Measurements from ENCODE around the gene HLX. TPM values are rescaled to one million over a fixed set of nuclear protein-coding genes. Genes with fewer than 3 reads are reported as not detected.

The HLX gene
- total and polyA plus RNA-seq, 8 donors = 0.43 to 38.5 (median 3.7) TPM

DNA sequence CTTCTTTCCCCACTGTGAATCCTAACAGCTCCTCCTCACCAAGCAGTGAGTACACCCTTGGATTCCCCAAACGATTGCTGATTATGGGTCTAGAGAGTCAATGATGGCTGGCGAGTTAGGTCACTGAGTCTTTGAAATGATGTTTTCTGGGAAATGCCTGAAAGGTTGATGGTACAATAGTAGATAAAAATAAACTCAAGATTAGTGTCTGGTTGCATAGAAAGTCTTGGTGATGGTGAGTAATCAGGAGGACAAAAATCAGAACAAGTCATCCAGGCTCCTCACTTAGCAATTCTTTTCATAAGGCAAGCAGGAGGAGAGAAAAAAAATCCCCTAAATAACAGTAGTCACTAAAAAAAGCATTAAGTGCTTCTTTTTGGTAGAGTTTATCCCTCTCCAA lies 22.6 kb downstream of the HLX start:
- no peak overlapping the region for H3K4me3 ChIP-seq
- H3K4me1 ChIP-seq = no peaks in the 10 kb centered on the region
- no peak overlapping the region for H3K27ac ChIP-seq
- no peak for DNase-seq
- no peak for TF ChIP-seq EP300 (IDR thresholded peaks at IDR 0.05)
- TF ChIP-seq, protein P1, sequence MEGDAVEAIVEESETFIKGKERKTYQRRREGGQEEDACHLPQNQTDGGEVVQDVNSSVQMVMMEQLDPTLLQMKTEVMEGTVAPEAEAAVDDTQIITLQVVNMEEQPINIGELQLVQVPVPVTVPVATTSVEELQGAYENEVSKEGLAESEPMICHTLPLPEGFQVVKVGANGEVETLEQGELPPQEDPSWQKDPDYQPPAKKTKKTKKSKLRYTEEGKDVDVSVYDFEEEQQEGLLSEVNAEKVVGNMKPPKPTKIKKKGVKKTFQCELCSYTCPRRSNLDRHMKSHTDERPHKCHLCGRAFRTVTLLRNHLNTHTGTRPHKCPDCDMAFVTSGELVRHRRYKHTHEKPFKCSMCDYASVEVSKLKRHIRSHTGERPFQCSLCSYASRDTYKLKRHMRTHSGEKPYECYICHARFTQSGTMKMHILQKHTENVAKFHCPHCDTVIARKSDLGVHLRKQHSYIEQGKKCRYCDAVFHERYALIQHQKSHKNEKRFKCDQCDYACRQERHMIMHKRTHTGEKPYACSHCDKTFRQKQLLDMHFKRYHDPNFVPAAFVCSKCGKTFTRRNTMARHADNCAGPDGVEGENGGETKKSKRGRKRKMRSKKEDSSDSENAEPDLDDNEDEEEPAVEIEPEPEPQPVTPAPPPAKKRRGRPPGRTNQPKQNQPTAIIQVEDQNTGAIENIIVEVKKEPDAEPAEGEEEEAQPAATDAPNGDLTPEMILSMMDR (IDR thresholded peaks at IDR 0.05) = no peak
- no peak for TF ChIP-seq POLR2AphosphoS5 (IDR thresholded peaks at IDR 0.05)
- TF ChIP-seq POLR2A (IDR thresholded peaks at IDR 0.05) = no peak
- H3K9me3 ChIP-seq = no peaks in the 10 kb centered on the region
- peaks cover 0 to 15% (median 0%) of the 10 kb centered on the region in 3 donors for H3K27me3 ChIP-seq
- 69 to 81% (median 77%) methylated on average over 2 of the region's 2 CpGs for WGBS, 5 donors
- intact Hi-C loops (cut with DNase I; ENCODE audit: low total_unique reads) = no loop called here
- no peaks in the 10 kb centered on the region for H3K36me3 ChIP-seq

DNA sequence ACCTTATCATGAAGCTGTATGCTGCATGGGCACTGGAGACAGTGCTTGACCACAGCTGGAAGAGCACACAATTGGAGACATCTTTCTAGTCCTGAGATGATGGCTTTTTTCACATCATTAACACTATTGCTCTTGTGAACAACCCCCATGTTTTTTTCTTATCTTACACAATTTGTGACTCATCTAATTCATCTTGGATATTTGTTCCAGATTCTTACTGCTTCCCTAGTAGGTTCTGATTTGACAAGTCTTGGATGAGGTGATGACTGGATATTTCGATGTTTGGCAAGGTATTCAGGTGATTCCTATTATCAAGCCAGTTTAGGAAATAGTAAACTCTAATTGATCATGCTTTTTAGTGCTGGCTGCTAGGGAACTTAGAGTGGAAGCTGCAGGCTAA lies 23.7 kb downstream of the HLX start:
- Histone ChIP-seq H3K27ac (no peak overlapping the region), H3K36me3 (no peaks in the 10 kb centered on the region), H3K27me3 (peaks cover 0 to 9% (median 0%) of the 10 kb centered on the region in 3 donors), H3K9me3 (no peaks in the 10 kb centered on the region), H3K4me1 (no peaks in the 10 kb centered on the region), H3K4me3 (no peak overlapping the region)
- no peak for TF ChIP-seq EP300 (IDR thresholded peaks at IDR 0.05)
- TF ChIP-seq, protein P1 (IDR thresholded peaks at IDR 0.05) = no peak
- no peak for TF ChIP-seq POLR2AphosphoS5 (IDR thresholded peaks at IDR 0.05)
- no peak for DNase-seq
- intact Hi-C loops (cut with DNase I; ENCODE audit: low total_unique reads) = no loop called here
- 83 to 91% (median 88%) methylated on average over 1 of the region's 1 CpG for WGBS, 5 donors

DNA sequence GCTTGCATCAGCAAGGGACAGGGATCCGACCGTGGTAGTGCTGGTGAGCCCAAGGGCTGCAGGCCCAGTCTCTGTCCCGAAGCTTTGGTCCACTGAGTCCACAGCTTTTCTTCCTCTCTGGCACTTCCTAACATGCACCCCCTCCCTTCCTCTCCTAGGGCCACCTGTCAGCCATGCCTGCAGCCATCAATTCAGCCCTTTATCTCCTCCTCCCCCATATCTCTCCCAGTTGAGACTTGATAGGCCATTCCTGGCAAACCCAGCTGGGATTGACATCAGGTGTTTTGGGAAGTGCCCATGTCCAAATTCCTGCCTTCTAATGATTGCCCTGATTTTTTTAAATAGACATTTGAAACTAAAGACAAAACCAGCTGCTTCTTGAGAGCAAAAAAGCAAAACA lies 25.6 kb downstream of the HLX start:
- no peak overlapping the region for H3K4me3 ChIP-seq
- intact Hi-C loops (cut with DNase I; ENCODE audit: low total_unique reads) = no loop called here
- no peaks in the 10 kb centered on the region for H3K4me1 ChIP-seq
- H3K27ac ChIP-seq = no peak overlapping the region
- TF ChIP-seq EP300 (IDR thresholded peaks at IDR 0.05) (no peak), POLR2A (IDR thresholded peaks at IDR 0.05) (no peak), POLR2AphosphoS5 (IDR thresholded peaks at IDR 0.05) (no peak)
- TF ChIP-seq, protein P1 (IDR thresholded peaks at IDR 0.05) = no peak
- no peaks in the 10 kb centered on the region for H3K9me3 ChIP-seq
- 78 to 97% (median 83%) methylated on average over 3 of the region's 3 CpGs for WGBS, 5 donors
- no peak for DNase-seq
- peaks cover 0 to 9% (median 0%) of the 10 kb centered on the region in 3 donors for H3K27me3 ChIP-seq
- H3K36me3 ChIP-seq = no peaks in the 10 kb centered on the region

DNA sequence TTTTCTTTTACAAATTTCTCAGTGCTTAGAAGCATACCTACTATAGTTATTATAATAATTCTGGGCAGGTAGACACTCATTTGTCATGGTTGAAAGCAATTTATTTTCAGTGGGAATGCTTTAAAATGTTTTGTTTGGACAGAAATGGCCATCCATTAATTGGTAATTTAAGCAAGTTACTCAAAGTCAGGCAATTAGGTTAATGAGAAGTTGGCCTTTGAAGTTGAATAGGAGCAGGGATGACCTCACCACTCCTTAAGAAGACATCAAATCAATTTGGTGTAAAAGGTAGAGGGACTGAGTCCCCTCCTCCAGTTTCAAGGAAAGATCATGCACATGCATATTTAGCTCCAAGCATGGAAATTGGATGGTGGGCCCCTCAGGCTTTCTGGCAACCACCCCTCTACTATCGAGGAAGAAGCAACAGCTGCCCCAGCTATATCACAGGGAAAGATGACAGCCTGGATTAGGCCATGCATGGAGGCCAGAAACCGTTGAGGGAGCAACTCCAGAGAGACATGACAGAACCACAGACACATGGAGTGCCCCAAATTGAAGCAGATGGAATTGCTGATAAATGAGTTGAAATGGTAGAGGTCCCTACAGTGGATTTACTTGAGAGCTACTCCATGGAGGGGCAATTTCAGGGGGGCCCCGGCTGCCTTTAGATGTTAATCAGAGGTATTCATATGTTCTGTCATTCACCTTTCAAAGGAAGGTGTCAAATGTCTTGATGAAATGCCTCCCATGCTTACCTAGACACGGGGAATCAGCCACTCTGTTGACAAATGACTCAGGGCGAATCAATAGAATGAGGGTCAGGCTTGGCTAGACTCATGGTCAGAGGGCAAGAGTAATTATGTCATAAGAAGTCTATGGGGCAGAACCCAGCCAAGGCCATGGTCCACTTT lies 26.7 kb downstream of the HLX start:
- no peaks in the 10 kb centered on the region for H3K4me1 ChIP-seq
- DNase-seq = no peak
- no peaks in the 10 kb centered on the region for H3K36me3 ChIP-seq
- 30 to 57% (median 48%) methylated on average over 5 of the region's 5 CpGs for WGBS, 5 donors
- no peaks in the 10 kb centered on the region for H3K9me3 ChIP-seq
- no peak overlapping the region for H3K27ac ChIP-seq
- intact Hi-C loops (cut with DNase I; ENCODE audit: low total_unique reads) = no loop called here
- TF ChIP-seq POLR2A (IDR thresholded peaks at IDR 0.05) = no peak
- TF ChIP-seq POLR2AphosphoS5 (IDR thresholded peaks at IDR 0.05) = no peak
- no peak for TF ChIP-seq EP300 (IDR thresholded peaks at IDR 0.05)
- TF ChIP-seq, protein P1 (IDR thresholded peaks at IDR 0.05) = no peak
- peaks cover 0 to 10% (median 0%) of the 10 kb centered on the region in 3 donors for H3K27me3 ChIP-seq
- no peak overlapping the region for H3K4me3 ChIP-seq

Data from stomach (tissue), 9 donors.